Upper lobe of left lung (tissue), 4 donors: ENCODE measurements around the gene TTC33.

Experiments used
- CTCF ChIP-seq, 6 experiments: fragments of 450-650 bp in 4 of 6; fragments of 200-600 bp in 2 of 6; sonication (generic) in 2 of 6; IDR thresholded peaks; one replicate each; pipeline ENCODE4 v1.5.1; 2016 to 2019; ENCODE audit warnings: antibody characterized with exemption in 6 of 6
- EP300 ChIP-seq, 4 donors: sonication (generic); formaldehyde crosslinking; IDR thresholded peaks; one replicate each; pipeline ENCODE4 v1.5.1; 2017; ENCODE audit warnings: antibody characterized with exemption in 4 of 4, control low read depth in 2 of 4
- POLR2A ChIP-seq, 4 donors: fragments of 450-650 bp; IDR thresholded peaks; one replicate each; pipeline ENCODE4 v1.5.1; 2016 to 2017; ENCODE audit warnings: antibody characterized with exemption in 4 of 4, mild to moderate bottlenecking in 2 of 4

GRCh38 chr5:40648150-40648549 is 107.6 kb downstream of the TTC33 start:
- TF ChIP-seq EP300 (IDR thresholded peaks at IDR 0.05) (no peak), CTCF (IDR thresholded peaks at IDR 0.05) (no peak), POLR2A (IDR thresholded peaks at IDR 0.05) (no peak)
